HepG2 (cell line): ENCODE data around the gene SEMA3F. TPM values are rescaled to one million over a fixed set of nuclear protein-coding genes. Genes with fewer than 3 reads are reported as not detected.

Experiments used
- CREB1 ChIP-seq, 2 experiments: fragments of 450-650 bp in 1 of 2; IDR thresholded peaks; 2 replicates each; pipeline ENCODE4 v1.6.1; 2016 to 2017; ENCODE audit warnings: control low read depth in 1 of 2, mild to moderate bottlenecking in 1 of 2, missing compliant biosample characterization in 1 of 2, missing genetic modification characterization in 1 of 2
- EEA1 ChIP-seq: sonication (generic); formaldehyde crosslinking; IDR thresholded peaks from 2 replicates; pipeline ENCODE4 v1.5.1; 2020; ENCODE audit warnings: mild to moderate bottlenecking, missing genetic modification reagents, borderline replicate concordance
- ELF4 ChIP-seq: sonication (generic); formaldehyde crosslinking; IDR thresholded peaks from 2 replicates; pipeline ENCODE4 v1.5.0; 2020; ENCODE audit warnings: missing genetic modification reagents, mild to moderate bottlenecking, moderate library complexity, borderline replicate concordance
- ESRRA ChIP-seq: sonication (generic); formaldehyde crosslinking; IDR thresholded peaks from 2 replicates; pipeline ENCODE4 v1.5.1; 2020; ENCODE audit warnings: mild to moderate bottlenecking, low read depth, missing genetic modification reagents
- FOSL1 ChIP-seq: sonication (generic); formaldehyde crosslinking; IDR thresholded peaks from 2 replicates; pipeline ENCODE4 v1.9.0; 2021; ENCODE audit warnings: missing genetic modification reagents, borderline replicate concordance
- FOXA1 ChIP-seq, 2 experiments: fragments of 450-650 bp in 1 of 2; sonication (generic) in 1 of 2; formaldehyde crosslinking in 1 of 2; IDR thresholded peaks; 2 replicates each; pipeline versions ENCODE4 v1.4.0 to v1.6.1; 2016 to 2020; ENCODE audit warnings: missing genetic modification reagents in 1 of 2
- KAT7 ChIP-seq: IDR thresholded peaks from 2 replicates; pipeline ENCODE4 v1.6.1; 2018; ENCODE audit warnings: borderline replicate concordance, missing compliant biosample characterization
- KLF15 ChIP-seq: sonication (generic); formaldehyde crosslinking; IDR thresholded peaks from 2 replicates; pipeline ENCODE4 v1.8.1; 2023; ENCODE audit warnings: borderline replicate concordance, mild to moderate bottlenecking, inconsistent platforms, missing genetic modification reagents, mixed read lengths
- NBN ChIP-seq: fragments of 450-650 bp; conservative IDR thresholded peaks from 2 replicates; pipeline ENCODE4 v1.6.1; 2017
- NFIC ChIP-seq: IDR thresholded peaks from 2 replicates; pipeline ENCODE4 v1.6.1; 2012; ENCODE audit warnings: mild to moderate bottlenecking, low read length, inconsistent platforms
- RBFOX2 ChIP-seq: fragments of 200-400 bp; formaldehyde crosslinking; IDR thresholded peaks from 2 replicates; pipeline ENCODE4 v1.6.1; 2017; ENCODE audit warnings: low read depth, mild to moderate bottlenecking, low read length
- SPEN ChIP-seq: sonication (generic); formaldehyde crosslinking; IDR thresholded peaks from 2 replicates; pipeline ENCODE4 v1.5.1; 2020; ENCODE audit warnings: low read depth, mild to moderate bottlenecking, missing genetic modification reagents
- TBX3 ChIP-seq: fragments of 450-650 bp; IDR thresholded peaks from 2 replicates; pipeline ENCODE4 v1.6.1; 2017; ENCODE audit warnings: antibody characterized with exemption, mild to moderate bottlenecking, inconsistent platforms, borderline replicate concordance
- YEATS4 ChIP-seq: sonication (generic); formaldehyde crosslinking; IDR thresholded peaks from 2 replicates; pipeline ENCODE4 v1.4.0; 2020; ENCODE audit warnings: missing genetic modification reagents, borderline replicate concordance
- ZC3H13 ChIP-seq: sonication (generic); formaldehyde crosslinking; IDR thresholded peaks from 2 replicates; pipeline ENCODE4 v1.8.1; 2023; ENCODE audit warnings: mild to moderate bottlenecking, missing genetic modification reagents, moderate library complexity
- ZFX ChIP-seq: sonication (generic); formaldehyde crosslinking; IDR thresholded peaks from 2 replicates; pipeline ENCODE4 v1.4.0; 2020; ENCODE audit warnings: mild to moderate bottlenecking, low read depth, missing genetic modification reagents, moderate library complexity
- ZNF232 ChIP-seq: sonication (generic); formaldehyde crosslinking; IDR thresholded peaks from 2 replicates; pipeline ENCODE4 v1.4.0; 2020; ENCODE audit warnings: missing genetic modification reagents, borderline replicate concordance
- ZNF367 ChIP-seq: sonication (generic); formaldehyde crosslinking; IDR thresholded peaks from 2 replicates; pipeline ENCODE4 v1.4.0; 2020; ENCODE audit warnings: missing genetic modification reagents, borderline replicate concordance
- ZNF430 ChIP-seq: sonication (generic); formaldehyde crosslinking; IDR thresholded peaks from 2 replicates; pipeline ENCODE4 v1.9.0; 2021; ENCODE audit warnings: mild to moderate bottlenecking, missing genetic modification reagents
- ZNF543 ChIP-seq: sonication (generic); formaldehyde crosslinking; IDR thresholded peaks from 2 replicates; pipeline ENCODE4 v1.4.0; 2020; ENCODE audit warnings: mild to moderate bottlenecking, missing genetic modification reagents
- ZNF558 ChIP-seq: sonication (generic); formaldehyde crosslinking; IDR thresholded peaks from 2 replicates; pipeline ENCODE4 v1.9.0; 2022; ENCODE audit warnings: mild to moderate bottlenecking, missing genetic modification reagents, borderline replicate concordance
- ZNF660 ChIP-seq: sonication (generic); formaldehyde crosslinking; IDR thresholded peaks from 2 replicates; pipeline ENCODE4 v1.5.1; 2020; ENCODE audit warnings: mild to moderate bottlenecking, low read depth, missing genetic modification reagents, borderline replicate concordance
- polyA plus RNA-seq, 8 experiments: library from polyadenylated mRNA; depleted of rRNA in 3 of 8; stranded (reverse) in 7 of 8; unstranded in 1 of 8; fragments of >200 nt; fragmentation: Illumina TruSeq in 4 of 8; extraction: Trizol in 4 of 8; gene quantifications; 2 replicates each; pipeline versions ENCODE4 v1.2.1 to v1.2.3, GENCODE V29; 2011 to 2016; ENCODE audit warnings: low read depth in 4 of 8, missing spikeins in 1 of 8, mixed read lengths in 1 of 8; ENCODE audit not compliant: insufficient read depth in 1 of 8
- total RNA-seq, 5 experiments: library from RNA; depleted of rRNA; stranded (reverse); fragments of >200 nt; fragmentation: Illumina TruSeq; extraction: Trizol; gene quantifications; 2 replicates each; pipeline ENCODE4 v1.2.3, GENCODE V29; 2016; ENCODE audit warnings: low read depth in 1 of 5
- TF ChIP-seq, protein P1 (sequence below): sonication (generic); formaldehyde crosslinking; IDR thresholded peaks from 2 replicates; pipeline ENCODE4 v1.5.1; 2020; ENCODE audit warnings: missing genetic modification reagents, mild to moderate bottlenecking, borderline replicate concordance
- TF ChIP-seq, protein P2 (sequence below): sonication (generic); formaldehyde crosslinking; IDR thresholded peaks from 2 replicates; pipeline ENCODE4 v1.4.0; 2020; ENCODE audit warnings: mild to moderate bottlenecking, missing genetic modification reagents
- TF ChIP-seq, protein P3 (sequence below): sonication (generic); formaldehyde crosslinking; IDR thresholded peaks from 2 replicates; pipeline ENCODE4 v1.8.1; 2023; ENCODE audit warnings: mild to moderate bottlenecking, missing genetic modification reagents
- TF ChIP-seq, protein P4 (sequence below): sonication (generic); formaldehyde crosslinking; IDR thresholded peaks from 2 replicates; pipeline ENCODE4 v1.5.0; 2020; ENCODE audit warnings: missing genetic modification reagents

Gene SEMA3F
- total and polyA plus RNA-seq, 2 of the 13 experiments (the other 11 are each of a cell fraction or from before 2014, with no cell fraction given), result 7.6 to 17.2 TPM

DNA sequence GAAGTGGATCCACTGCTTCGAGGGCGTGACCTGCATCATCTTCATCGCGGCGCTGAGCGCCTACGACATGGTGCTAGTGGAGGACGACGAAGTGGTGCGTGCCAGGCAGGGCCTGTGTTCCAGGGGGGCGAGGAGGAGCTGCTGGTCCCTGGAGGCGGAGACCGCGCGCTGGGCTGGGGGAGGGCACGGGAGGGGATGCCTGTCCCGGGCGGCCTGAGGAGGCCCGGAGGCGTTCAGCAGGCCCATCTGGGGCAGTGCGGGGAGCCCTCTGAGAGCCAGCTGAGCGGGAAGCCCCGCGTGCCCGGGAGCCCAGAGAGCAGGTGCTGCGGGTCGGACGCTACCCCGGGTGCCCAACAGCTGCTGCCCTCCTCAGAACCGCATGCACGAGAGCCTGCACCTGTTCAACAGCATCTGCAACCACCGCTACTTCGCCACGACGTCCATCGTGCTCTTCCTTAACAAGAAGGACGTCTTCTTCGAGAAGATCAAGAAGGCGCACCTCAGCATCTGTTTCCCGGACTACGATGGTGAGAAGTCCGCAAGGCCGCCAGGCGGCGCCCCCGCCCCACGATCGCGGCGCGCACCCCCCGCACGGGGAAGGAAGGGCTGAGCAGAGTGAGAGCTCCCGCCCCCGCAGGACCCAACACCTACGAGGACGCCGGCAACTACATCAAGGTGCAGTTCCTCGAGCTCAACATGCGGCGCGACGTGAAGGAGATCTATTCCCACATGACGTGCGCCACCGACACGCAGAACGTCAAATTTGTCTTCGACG lies 39.2 kb downstream of the SEMA3F start (continued):
- TF ChIP-seq ZC3H13 (CRISPR knock-in tag) (no peak), ZNF543 (CRISPR knock-in tag) (peak; percentile 58; the same call in 1 of the 2 replicates), ZNF232 (CRISPR knock-in tag) (0 out of 2 replicates have a peak, but pooled peaks have one; percentile 48), CREB1 (IDR thresholded peaks at IDR 0.05) (peak; percentile 77), CREB1 (CRISPR knock-in tag; IDR thresholded peaks at IDR 0.05) (no peak), ESRRA (CRISPR knock-in tag) (0 out of 2 replicates have a peak, but pooled peaks have one; percentile 37), RBFOX2 (peak; percentile 56; the same call in 1 of the 2 replicates), ZFX (CRISPR knock-in tag) (peak; percentile 44), SPEN (peak; percentile 32; the same call in 1 of the 2 replicates), FOSL1 (CRISPR knock-in tag) (no peak), TBX3 (no peak), ELF4 (no peak), ZNF430 (CRISPR knock-in tag) (no peak), ZNF367 (no peak), ZNF660 (CRISPR knock-in tag) (no peak), NBN (no peak), YEATS4 (peak; percentile 39; the same call in 1 of the 2 replicates), KLF15 (CRISPR knock-in tag) (no peak), KAT7 (no peak), NFIC (no peak), FOXA1 (IDR thresholded peaks at IDR 0.05) (no peak), FOXA1 (CRISPR knock-in tag; IDR thresholded peaks at IDR 0.05) (peak; percentile 14; the same call in 1 of the 2 replicates), ZNF558 (CRISPR knock-in tag) (no peak), EEA1 (CRISPR knock-in tag) (no peak)
- TF ChIP-seq, protein P1, sequence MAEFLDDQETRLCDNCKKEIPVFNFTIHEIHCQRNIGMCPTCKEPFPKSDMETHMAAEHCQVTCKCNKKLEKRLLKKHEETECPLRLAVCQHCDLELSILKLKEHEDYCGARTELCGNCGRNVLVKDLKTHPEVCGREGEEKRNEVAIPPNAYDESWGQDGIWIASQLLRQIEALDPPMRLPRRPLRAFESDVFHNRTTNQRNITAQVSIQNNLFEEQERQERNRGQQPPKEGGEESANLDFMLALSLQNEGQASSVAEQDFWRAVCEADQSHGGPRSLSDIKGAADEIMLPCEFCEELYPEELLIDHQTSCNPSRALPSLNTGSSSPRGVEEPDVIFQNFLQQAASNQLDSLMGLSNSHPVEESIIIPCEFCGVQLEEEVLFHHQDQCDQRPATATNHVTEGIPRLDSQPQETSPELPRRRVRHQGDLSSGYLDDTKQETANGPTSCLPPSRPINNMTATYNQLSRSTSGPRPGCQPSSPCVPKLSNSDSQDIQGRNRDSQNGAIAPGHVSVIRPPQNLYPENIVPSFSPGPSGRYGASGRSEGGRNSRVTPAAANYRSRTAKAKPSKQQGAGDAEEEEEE, result no peak
- TF ChIP-seq, protein P2, sequence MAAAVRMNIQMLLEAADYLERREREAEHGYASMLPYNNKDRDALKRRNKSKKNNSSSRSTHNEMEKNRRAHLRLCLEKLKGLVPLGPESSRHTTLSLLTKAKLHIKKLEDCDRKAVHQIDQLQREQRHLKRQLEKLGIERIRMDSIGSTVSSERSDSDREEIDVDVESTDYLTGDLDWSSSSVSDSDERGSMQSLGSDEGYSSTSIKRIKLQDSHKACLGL (CRISPR knock-in tag), result no peak
- TF ChIP-seq, protein P3, sequence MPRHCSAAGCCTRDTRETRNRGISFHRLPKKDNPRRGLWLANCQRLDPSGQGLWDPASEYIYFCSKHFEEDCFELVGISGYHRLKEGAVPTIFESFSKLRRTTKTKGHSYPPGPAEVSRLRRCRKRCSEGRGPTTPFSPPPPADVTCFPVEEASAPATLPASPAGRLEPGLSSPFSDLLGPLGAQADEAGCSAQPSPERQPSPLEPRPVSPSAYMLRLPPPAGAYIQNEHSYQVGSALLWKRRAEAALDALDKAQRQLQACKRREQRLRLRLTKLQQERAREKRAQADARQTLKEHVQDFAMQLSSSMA (CRISPR knock-in tag), result no peak
- TF ChIP-seq, protein P4, sequence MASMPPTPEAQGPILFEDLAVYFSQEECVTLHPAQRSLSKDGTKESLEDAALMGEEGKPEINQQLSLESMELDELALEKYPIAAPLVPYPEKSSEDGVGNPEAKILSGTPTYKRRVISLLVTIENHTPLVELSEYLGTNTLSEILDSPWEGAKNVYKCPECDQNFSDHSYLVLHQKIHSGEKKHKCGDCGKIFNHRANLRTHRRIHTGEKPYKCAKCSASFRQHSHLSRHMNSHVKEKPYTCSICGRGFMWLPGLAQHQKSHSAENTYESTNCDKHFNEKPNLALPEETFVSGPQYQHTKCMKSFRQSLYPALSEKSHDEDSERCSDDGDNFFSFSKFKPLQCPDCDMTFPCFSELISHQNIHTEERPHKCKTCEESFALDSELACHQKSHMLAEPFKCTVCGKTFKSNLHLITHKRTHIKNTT, result no peak
